ENCODE measurements around the gene ICAM1. TPM values are rescaled to one million over a fixed set of nuclear protein-coding genes. Genes with fewer than 3 reads are reported as not detected.
A peak's percentile ranks its signal among the peaks of the same experiment; 100 is the strongest.

ICAM1 gene
- total RNA-seq, 3 donors from 2014 or later (not counting 1 experiment from before 2014, with no cell fraction given) = 33.1 to 73.7 (median 56.5) TPM

DNA sequence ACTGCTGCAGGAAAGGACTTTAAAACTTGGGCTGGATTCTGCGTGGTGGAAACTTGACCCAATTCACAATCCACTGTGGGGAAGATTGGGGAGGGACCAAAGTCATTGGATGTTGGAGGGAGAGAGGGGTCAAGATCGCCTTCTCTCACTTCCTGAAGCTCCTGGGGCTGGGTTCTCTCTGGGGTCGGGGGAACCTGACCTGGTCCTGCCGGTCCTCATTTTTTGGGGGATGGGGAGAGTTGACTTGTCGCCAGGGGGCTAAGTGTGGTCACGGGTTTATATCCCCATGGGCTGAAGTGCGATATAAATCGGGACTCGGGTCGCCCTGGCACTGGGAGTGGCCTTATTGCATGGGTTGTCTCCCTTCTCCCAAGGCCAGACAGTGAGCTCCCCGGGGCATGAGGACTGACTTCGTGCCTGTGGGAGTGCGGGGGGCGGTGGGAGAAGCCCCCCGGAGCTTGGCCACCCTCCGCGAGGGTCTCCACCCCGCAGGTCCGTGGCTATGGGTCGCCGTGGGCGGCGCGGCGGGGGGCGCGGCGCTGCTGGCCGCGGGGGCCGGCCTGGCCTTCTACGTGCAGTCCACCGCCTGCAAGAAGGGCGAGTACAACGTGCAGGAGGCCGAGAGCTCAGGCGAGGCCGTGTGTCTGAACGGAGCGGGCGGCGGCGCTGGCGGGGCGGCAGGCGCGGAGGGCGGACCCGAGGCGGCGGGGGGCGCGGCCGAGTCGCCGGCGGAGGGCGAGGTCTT lies 25.1 kb downstream of the ICAM1 start:
- peaks cover 7 to 15% of the 10 kb centered on the region in 2 donors for H3K27me3 Mint-ChIP-seq (ENCODE audit: low read depth in 2 of 2)
- H3K9me3 Mint-ChIP-seq = no peaks in the 10 kb centered on the region
- H3K4me1 Mint-ChIP-seq = peaks cover 31 to 41% of the 10 kb centered on the region in 2 donors
- Histone ChIP-seq H3K27me3 (ENCODE audit: control insufficient read depth, insufficient read depth, low read length) (peaks cover 30% of the 10 kb centered on the region), H3K4me3 (ENCODE audit: low read length) (peak overlapping the region; percentile 34), H3K27ac (ENCODE audit: low read length) (no peak overlapping the region), H3K9me3 (ENCODE audit: control insufficient read depth, insufficient read depth, low read length) (no peaks in the 10 kb centered on the region), H3K4me1 (ENCODE audit: control insufficient read depth, insufficient read depth, low read length) (peaks cover 53% of the 10 kb centered on the region), H3K36me3 (ENCODE audit: control insufficient read depth, insufficient read depth, low read length) (no peaks in the 10 kb centered on the region)
- ATAC-seq (no peak), DNase-seq (no peak)
- intact Hi-C loops (cut with micrococcal nuclease) = no loop called here
- peak overlapping the region; percentile 61 to 86 for H3K27ac Mint-ChIP-seq
- H3K36me3 Mint-ChIP-seq = no peaks in the 10 kb centered on the region
- 21% methylated on average over 58 of the region's 58 CpGs for WGBS (ENCODE audit: insufficient coverage)
- no peak for TF ChIP-seq CTCF (IDR thresholded peaks at IDR 0.05)
- peak overlapping the region; percentile 89 for H3K4me3 Mint-ChIP-seq

DNA sequence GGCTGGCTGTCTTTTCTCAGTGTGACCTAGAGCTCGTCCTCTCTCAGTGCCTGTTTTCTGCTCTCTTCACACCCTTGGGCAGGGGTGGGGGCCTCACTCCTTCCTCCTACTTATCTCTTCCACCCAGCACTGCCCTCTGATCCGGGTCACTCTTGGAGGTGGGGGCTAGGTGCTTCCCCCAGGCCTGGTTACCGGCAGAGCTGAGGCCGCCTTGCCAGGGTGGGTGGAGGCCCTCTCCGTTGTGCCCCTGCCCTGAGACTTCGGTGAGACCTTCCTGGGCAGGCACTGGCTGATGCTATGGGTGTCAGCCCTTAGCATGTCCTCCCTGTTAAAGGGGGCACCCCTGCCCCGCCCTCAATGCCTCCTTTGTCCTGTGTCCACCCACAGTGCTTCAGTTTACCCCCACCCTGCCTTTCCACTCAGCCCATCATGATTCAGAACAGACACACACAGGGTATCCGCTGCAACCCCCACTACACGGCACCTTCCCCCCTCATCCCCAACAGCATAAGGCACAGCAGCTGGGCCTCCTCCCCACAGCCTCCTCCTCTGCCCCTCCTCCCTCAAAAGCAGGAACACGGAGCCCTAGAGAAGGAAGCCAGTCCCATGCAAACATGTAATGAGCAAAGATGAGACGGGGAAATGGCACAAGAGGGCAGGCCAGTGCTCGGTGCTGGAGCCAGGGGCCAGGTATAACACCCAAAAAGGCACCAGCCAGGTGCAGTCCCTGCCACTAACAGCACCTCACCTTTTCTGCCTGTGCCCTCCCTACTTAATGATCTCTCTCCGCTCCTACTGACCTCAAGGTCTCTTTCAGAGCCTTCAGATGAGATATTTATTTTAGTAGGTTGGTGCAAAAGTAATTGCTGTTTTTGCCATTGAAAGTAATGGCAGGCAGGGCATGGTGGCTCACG lies 28.9 kb downstream of the ICAM1 start:
- peaks cover 7 to 16% of the 10 kb centered on the region in 2 donors for H3K4me1 Mint-ChIP-seq
- DNase-seq (peak in 1 of 2 donors; percentile 3), ATAC-seq (no peak)
- Histone ChIP-seq H3K4me1 (ENCODE audit: control insufficient read depth, insufficient read depth, low read length) (peaks cover 17% of the 10 kb centered on the region), H3K27me3 (ENCODE audit: control insufficient read depth, insufficient read depth, low read length) (peaks cover 1% of the 10 kb centered on the region), H3K36me3 (ENCODE audit: control insufficient read depth, insufficient read depth, low read length) (no peaks in the 10 kb centered on the region), H3K9me3 (ENCODE audit: control insufficient read depth, insufficient read depth, low read length) (no peaks in the 10 kb centered on the region), H3K4me3 (ENCODE audit: low read length) (no peak overlapping the region), H3K27ac (ENCODE audit: low read length) (no peak overlapping the region)
- WGBS (ENCODE audit: insufficient coverage) = 32% methylated on average over 13 of the region's 14 CpGs
- no peak overlapping the region for H3K4me3 Mint-ChIP-seq
- H3K27ac Mint-ChIP-seq = no peak overlapping the region
- intact Hi-C loops (cut with micrococcal nuclease) = no loop called here
- no peaks in the 10 kb centered on the region for H3K9me3 Mint-ChIP-seq
- no peaks in the 10 kb centered on the region for H3K36me3 Mint-ChIP-seq
- no peaks in the 10 kb centered on the region for H3K27me3 Mint-ChIP-seq (ENCODE audit: low read depth in 2 of 2)
- no peak for TF ChIP-seq CTCF (IDR thresholded peaks at IDR 0.05)

DNA sequence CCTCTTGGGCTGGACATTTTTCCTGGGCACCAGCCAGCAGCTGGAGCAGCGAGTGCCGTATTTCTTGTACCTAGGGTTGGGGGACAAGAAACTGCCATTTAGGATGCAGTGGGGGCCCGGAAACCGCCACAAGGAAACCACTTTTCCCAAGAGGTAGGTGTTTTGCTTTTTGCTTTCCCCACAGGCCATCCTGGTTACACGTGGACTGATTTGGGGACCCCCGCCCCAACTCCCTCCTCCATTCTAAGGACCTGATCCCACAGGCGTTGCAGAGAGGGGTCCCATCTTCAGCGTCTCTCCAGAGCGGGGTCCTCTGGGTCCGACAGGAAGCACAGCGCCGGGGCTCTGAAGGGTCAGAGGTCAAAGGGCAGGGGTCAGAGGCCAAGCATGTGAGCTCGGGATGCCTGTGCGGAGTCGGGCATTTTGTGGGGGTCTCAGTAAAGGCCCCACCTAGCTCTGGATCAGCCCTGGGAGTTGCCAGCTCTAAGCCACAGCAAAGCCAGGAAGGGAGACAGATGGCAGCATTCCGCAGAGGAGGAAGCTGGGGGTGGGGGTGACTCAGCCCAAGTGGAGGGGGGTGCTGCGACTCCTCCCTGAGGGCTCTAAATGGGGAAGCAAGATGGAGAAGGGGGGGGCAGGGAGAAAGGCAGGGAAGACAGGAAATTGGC lies 34.4 kb downstream of the ICAM1 start:
- H3K4me3 ChIP-seq (ENCODE audit: low read length) = no peak overlapping the region
- no peaks in the 10 kb centered on the region for H3K27me3 ChIP-seq (ENCODE audit: control insufficient read depth, insufficient read depth, low read length)
- Mint-ChIP-seq H3K36me3 (no peaks in the 10 kb centered on the region), H3K27me3 (ENCODE audit: low read depth in 2 of 2) (no peaks in the 10 kb centered on the region), H3K9me3 (no peaks in the 10 kb centered on the region), H3K4me1 (no peaks in the 10 kb centered on the region), H3K4me3 (no peak overlapping the region), H3K27ac (no peak overlapping the region)
- no peaks in the 10 kb centered on the region for H3K36me3 ChIP-seq (ENCODE audit: control insufficient read depth, insufficient read depth, low read length)
- intact Hi-C loops (cut with micrococcal nuclease) = no loop called here
- DNase-seq (peak in 1 of 2 donors; percentile 4), ATAC-seq (no peak)
- H3K27ac ChIP-seq (ENCODE audit: low read length) = no peak overlapping the region
- WGBS (ENCODE audit: insufficient coverage) = 53% methylated on average over 17 of the region's 17 CpGs
- no peaks in the 10 kb centered on the region for H3K9me3 ChIP-seq (ENCODE audit: control insufficient read depth, insufficient read depth, low read length)
- peaks cover 10% of the 10 kb centered on the region for H3K4me1 ChIP-seq (ENCODE audit: control insufficient read depth, insufficient read depth, low read length)
- TF ChIP-seq CTCF (IDR thresholded peaks at IDR 0.05) = no peak

All from natural killer cell (primary cell).